ENCODE results near the gene PRIM2.
"Not testable (repeated sequence)": the region's sequence is repeated elsewhere in the genome, so short reads cannot be mapped to it uniquely, and the experiment has no call there.

The PRIM2 gene

DNA sequence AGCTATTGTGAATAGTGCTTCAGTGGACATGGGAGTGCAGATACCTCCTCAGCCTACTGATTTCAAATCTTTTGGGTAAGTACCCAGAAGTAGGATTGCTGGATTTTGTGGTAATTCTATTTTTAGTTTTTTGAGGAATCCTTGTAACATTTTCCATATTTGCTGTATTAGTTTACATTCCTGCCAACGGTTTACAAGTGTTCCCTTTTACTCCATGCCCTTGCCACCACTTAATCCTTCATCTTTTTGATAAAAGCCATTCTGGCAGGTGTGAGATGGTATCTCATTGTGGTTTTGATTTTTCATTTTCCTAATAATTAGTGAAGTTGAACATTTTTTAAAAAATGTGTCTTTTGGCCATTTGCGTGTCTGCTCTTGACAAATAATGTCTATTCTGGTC is 125.8 kb downstream of the PRIM2 start:
- DNase-seq = not testable (repeated sequence)

- not testable (repeated sequence) for DNase-seq
These were observed 127.4 kb downstream of the PRIM2 start for GRCh38 chr6:57444787-57445186.

- DNase-seq = not testable (repeated sequence)
These were observed 127.9 kb downstream of the PRIM2 start for GRCh38 chr6:57445379-57445778.

DNA sequence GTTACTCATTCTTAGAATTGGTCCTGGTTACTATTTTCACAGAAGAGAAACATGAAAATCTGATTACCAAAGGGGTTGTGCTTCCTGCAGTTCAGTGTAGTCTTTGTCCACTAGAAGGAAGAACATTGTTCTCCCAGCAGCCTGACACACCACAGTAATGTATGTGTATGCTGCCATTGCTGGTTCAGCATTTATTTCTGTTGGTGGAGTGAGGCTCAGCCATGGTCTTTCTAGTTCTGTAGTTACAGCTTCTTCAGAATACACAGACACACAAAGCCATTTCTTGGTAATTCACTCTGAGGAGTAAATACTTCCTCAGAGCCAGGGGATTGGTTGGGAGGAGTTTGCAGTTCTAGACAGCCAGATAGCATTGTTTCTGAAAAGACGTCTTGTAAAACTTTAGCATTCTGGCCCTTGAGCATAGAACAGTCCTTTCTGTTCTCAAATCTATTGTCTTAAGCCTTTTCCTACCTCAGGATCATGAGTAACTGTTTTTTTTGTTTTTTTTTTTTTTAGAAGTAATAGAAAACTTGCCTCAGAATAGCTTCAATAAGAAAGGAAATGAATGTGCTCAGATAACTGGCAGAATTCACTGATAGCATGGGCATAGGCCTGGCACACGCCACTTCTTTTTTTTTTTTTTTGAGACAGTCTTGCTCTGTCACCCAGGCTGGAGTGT is 128.5 kb downstream of the PRIM2 start:
- not testable (repeated sequence) for DNase-seq

GRCh38 chr6:57449496-57450066 is 132.2 kb downstream of the PRIM2 start:
- DNase-seq = not testable (repeated sequence)

GRCh38 chr6:57459781-57460180 is 142.4 kb downstream of the PRIM2 start:
- DNase-seq = not testable (repeated sequence)

GRCh38 chr6:57461022-57461421 is 143.6 kb downstream of the PRIM2 start:
- DNase-seq = not testable (repeated sequence)

DNA sequence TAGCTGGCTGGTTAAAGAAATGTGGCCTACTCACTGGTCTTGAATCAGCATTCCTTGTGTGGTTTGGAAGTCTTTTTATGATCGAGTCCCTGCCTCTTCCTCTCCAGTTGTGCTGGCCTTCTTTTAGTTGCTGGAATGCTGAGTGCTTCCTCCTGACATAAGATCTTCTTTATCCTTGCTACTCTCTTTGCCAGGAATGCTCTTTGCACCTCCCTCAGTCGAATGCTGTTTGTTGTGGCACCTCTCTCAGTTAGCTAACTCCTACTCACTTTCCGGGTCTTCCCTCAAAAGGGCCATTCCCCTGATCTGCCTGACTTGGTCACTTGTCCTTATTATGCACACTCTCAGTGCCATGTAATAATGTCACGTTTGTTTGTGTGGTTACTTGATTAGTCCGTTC is 146.4 kb downstream of the PRIM2 start:
- DNase-seq = not testable (repeated sequence)

DNA sequence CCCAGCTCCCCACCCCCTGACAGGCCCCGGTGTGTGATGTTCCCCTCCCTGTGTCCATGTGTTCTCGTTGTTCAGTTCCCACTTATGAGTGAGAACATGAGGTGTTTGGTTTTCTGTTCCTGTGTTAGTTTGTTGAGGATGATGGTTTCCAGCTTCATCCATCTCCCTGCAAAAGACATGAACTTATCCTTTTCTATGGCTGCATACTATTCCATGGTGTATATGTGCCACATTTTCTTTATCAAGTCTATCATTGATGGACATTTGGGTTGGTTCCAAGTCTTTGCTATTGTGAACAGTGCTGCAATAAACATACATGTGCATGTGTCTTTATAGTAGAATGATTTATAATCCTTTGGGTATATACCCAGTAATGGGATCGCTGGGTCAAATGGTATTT is 148.5 kb downstream of the PRIM2 start:
- not testable (repeated sequence) for DNase-seq

- no peak for DNase-seq
These were observed 151.6 kb downstream of the PRIM2 start for GRCh38 chr6:57469072-57469471.

DNA sequence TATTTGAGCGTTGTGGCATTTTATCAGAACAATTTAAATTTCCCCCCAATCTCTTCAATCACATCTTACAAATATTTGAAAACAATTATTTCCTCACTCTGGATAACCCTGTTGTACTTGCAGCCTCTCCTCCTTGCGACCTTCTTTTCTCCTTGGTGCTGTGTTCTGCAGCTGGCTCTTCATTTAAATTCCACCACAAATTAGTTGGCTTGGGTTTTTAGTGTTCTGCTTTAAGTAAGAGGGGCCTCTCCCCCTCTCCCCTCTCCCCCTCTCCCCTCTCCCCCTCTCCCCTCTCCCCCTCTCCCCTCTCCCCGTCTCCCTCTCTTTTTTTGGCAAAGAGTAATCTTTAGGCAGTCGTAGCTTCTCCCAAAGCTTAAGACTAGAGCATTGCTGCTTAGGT is 152.7 kb downstream of the PRIM2 start:
- DNase-seq = not testable (repeated sequence)

DNA sequence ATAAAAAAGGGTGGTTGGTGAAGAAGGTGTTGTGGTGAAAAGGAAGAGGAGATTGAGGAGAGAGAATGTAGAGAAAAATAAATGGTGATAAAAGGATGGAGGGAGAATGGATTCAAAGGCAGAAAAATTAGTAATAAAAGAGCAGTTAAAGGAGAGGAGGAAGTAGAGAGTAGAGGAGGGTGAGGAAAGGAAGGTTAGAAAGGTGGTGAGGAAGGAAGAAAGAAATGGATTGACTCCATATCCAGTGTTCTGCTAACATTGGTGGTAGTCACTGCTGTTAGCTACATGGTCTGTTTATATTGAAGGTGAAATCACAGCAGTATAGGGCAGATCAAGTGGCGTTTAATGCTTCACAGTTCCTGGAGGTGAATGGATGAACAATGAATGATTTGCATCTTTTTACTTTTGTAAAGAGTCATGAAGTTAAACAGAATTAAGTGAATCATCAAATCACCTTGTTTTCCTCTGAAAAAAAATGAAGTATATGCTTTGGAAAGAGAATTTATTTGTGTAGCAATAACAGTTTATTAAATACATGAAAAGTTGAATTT is 154.0 kb downstream of the PRIM2 start:
- not testable (repeated sequence) for DNase-seq

- not testable (repeated sequence) for DNase-seq
These were observed 155.5 kb downstream of the PRIM2 start for GRCh38 chr6:57472861-57473362.

- not testable (repeated sequence) for DNase-seq
These were observed 157.5 kb downstream of the PRIM2 start for GRCh38 chr6:57474862-57475475.

- not testable (repeated sequence) for DNase-seq
These were observed 158.2 kb downstream of the PRIM2 start for GRCh38 chr6:57475656-57476055.

- DNase-seq = not testable (repeated sequence)
These were observed 162.8 kb downstream of the PRIM2 start for GRCh38 chr6:57480194-57480593.

DNA sequence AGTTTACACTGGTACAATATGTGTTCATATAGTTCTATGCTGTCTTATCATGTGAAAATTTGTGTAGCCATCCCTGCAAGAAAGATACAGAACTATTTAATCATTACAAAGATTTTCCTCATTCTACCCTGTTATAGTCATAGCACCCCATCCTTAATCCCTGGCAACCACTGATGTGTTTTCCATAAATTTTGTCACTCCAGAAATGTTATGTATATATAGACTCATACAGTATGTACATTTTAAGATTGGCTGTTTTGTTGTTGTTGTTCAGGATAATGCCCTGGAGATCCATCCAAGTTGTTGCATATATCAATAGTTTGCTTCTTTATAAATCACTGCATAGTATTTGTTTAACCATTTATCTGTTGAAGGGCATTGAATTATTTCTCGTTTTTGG is 163.7 kb downstream of the PRIM2 start:
- not testable (repeated sequence) for DNase-seq

DNA sequence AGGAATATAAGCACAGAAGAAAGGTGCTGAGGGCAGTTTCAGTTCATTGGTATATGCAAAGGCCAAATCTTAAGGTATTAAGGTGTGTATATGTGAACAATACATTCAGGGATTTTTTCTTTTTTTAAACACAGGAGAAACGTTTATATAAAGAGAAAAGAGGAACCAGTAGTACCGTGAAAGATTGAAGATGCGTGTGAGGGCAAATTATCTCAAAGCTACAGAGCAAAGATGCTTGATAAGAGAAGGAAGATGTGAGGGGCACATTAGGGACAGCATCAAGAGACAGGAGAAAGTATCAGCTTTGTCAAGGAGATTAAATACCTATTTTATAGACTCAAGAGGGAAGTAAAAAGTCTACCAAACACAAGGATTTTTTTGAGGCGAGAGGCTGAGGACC is 165.0 kb downstream of the PRIM2 start:
- not testable (repeated sequence) for DNase-seq

DNA sequence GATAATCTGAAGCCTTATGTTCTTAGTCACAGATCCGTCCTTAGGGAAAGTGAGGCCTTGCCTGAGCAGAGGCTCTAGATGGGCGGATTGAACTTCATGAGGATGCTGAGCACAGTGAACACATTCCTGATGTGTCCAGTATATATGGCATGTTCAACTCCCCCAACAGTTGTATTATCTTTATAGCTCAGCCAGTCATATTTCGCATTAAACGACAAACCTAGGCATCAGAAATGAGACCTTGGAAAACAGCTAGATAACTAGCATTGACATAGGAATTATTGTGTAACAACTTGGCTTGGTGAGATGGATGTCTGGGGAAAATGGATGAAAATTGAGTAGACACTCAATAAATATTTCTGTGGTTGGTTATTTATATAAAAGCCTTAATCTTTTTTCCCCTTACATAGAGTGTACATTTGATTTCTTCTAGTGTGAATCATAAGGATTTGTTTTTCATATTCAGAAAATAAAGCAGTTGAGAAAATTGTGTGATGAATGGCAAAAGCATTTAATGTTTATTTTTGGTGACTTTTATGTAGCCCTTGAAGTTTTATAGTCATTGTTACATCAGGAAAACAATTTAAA is 169.2 kb downstream of the PRIM2 start:
- DNase-seq = not testable (repeated sequence)

DNA sequence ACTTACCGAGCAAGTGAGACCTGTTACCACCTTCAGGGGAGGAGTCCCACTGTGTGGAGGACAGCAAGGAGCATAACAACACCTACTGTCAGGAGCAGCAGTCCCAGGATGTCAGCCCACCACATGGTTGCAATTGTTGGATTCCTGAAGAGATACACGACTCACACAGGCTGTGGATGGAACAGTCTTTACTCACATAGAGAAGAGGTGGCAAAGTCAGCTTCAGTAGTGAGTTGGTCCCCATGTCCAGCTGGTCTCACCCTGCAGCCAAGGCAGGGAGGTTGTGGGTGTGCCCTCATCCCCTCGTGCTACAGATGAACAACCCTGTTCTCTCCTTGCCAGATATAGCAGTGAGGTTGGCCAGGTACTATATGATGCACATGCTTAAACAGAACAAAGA is 171.1 kb downstream of the PRIM2 start:
- not testable (repeated sequence) for DNase-seq

DNA sequence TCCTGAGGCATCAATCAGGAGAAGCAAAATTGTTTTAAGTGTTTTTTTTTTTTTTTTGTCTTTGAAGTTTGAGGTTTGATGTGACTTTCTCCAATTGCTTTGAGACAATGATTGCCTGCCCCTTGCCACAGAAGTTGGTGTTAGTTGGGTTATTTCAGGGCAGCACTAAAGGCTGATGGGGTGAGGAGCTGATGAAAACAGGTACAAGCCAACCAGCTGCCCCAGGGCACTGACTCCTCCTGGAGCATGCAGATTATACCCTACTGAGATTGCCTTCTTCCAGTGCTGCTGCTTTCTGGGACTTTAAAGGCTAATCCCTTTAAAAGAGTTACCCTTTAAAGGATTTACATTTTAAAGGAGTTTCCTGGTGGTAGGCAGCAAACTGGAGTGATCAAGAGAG is 172.5 kb downstream of the PRIM2 start:
- DNase-seq = not testable (repeated sequence)

- not testable (repeated sequence) for DNase-seq
These were observed 174.4 kb downstream of the PRIM2 start for GRCh38 chr6:57491795-57492194.
